MM.1S (cell line): ENCODE data around the gene HIBCH.

Source experiments
- DNase-seq: peaks from one replicate; pipeline ENCODE4 v3.0.0-alpha.2; 2015
- H2AFZ ChIP-seq: fragments of 300-600 bp; sonication (generic); 2 replicates; pipeline ENCODE4 v1.6.0; 2016; ENCODE audit warnings: antibody characterized with exemption, low read length
- H3F3A ChIP-seq: fragments of 300-600 bp; sonication (generic); 2 replicates; pipeline ENCODE4 v1.6.1; 2016; ENCODE audit warnings: mild to moderate bottlenecking, antibody characterized with exemption, low read length, moderate library complexity, mixed read lengths; ENCODE audit not compliant: insufficient read depth
- H3K27ac ChIP-seq: fragments of 300-600 bp; sonication (generic); 2 replicates; pipeline ENCODE4 v1.5.1; 2016; ENCODE audit warnings: mild to moderate bottlenecking, low read length
- H3K27me3 ChIP-seq: fragments of 300-600 bp; sonication (generic); replicated peaks from 2 replicates; pipeline ENCODE4 v1.6.0; 2016; ENCODE audit warnings: low read length; ENCODE audit not compliant: insufficient read depth
- H3K36me3 ChIP-seq: fragments of 300-600 bp; sonication (generic); replicated peaks from 2 replicates; pipeline ENCODE4 v1.6.1; 2016; ENCODE audit warnings: mild to moderate bottlenecking, low read length, mixed read lengths; ENCODE audit not compliant: insufficient read depth
- H3K4me1 ChIP-seq: fragments of 300-600 bp; sonication (generic); 2 replicates; pipeline ENCODE4 v1.6.1; 2016; ENCODE audit warnings: low read length, mixed read lengths
- H3K4me2 ChIP-seq: fragments of 300-600 bp; sonication (generic); 2 replicates; pipeline ENCODE4 v1.6.0; 2016; ENCODE audit warnings: low read depth, low read length
- H3K4me3 ChIP-seq: fragments of 300-600 bp; sonication (generic); 2 replicates; pipeline ENCODE4 v1.5.1; 2016; ENCODE audit warnings: low read length, mixed read lengths
- H3K79me2 ChIP-seq: fragments of 300-600 bp; sonication (generic); 2 replicates; pipeline ENCODE4 v1.6.1; 2016; ENCODE audit warnings: mixed run types, low read length, mixed read lengths
- H3K9ac ChIP-seq: fragments of 300-600 bp; sonication (generic); 2 replicates; pipeline ENCODE4 v1.6.1; 2016; ENCODE audit warnings: low read length, mixed read lengths
- H3K9me2 ChIP-seq: fragments of 300-600 bp; sonication (generic); replicated peaks from 2 replicates; pipeline ENCODE4 v1.6.1; 2016; ENCODE audit warnings: mild to moderate bottlenecking, low read length, mixed read lengths; ENCODE audit not compliant: insufficient read depth
- H3K9me3 ChIP-seq: fragments of 300-600 bp; sonication (generic); replicated peaks from 2 replicates; pipeline ENCODE4 v1.6.1; 2016; ENCODE audit warnings: mild to moderate bottlenecking, low read length, mixed read lengths; ENCODE audit not compliant: insufficient read depth
- H4K20me1 ChIP-seq: fragments of 300-600 bp; sonication (generic); 2 replicates; pipeline ENCODE4 v1.6.1; 2016; ENCODE audit warnings: mild to moderate bottlenecking, low read length, moderate library complexity, mixed read lengths; ENCODE audit not compliant: insufficient read depth
- EZH2 ChIP-seq: fragments of 300-600 bp; sonication (generic); optimal IDR thresholded peaks from 2 replicates; pipeline ENCODE3; 2017; ENCODE audit warnings: low read depth, mild to moderate bottlenecking, antibody characterized with exemption, low read length, mixed read lengths
- EZH2phosphoT487 ChIP-seq: fragments of 300-600 bp; sonication (generic); IDR thresholded peaks from 2 replicates; pipeline ENCODE4 v1.6.1; 2018; ENCODE audit warnings: antibody characterized with exemption, low read length
- TF ChIP-seq, protein P1 (sequence below): fragments of 300-600 bp; sonication (generic); IDR thresholded peaks from 2 replicates; pipeline ENCODE4 v1.5.1; 2016; ENCODE audit warnings: antibody characterized with exemption, low read length, mixed read lengths

HIBCH gene

GRCh38 chr2:190255676-190256075, 64.0 kb downstream of the HIBCH start:
- H3K9ac ChIP-seq: no peak overlapping the region
- DNase-seq: no peak
- no peak overlapping the region for H3K27ac ChIP-seq
- H2AFZ ChIP-seq: no peak overlapping the region
- H3K9me3 ChIP-seq: no peaks in the 10 kb centered on the region
- no peaks in the 10 kb centered on the region for H3K4me1 ChIP-seq
- H3F3A ChIP-seq: no peaks in the 10 kb centered on the region
- H3K9me2 ChIP-seq: no peaks in the 10 kb centered on the region
- H3K79me2 ChIP-seq: no peaks in the 10 kb centered on the region
- TF ChIP-seq, protein P1, sequence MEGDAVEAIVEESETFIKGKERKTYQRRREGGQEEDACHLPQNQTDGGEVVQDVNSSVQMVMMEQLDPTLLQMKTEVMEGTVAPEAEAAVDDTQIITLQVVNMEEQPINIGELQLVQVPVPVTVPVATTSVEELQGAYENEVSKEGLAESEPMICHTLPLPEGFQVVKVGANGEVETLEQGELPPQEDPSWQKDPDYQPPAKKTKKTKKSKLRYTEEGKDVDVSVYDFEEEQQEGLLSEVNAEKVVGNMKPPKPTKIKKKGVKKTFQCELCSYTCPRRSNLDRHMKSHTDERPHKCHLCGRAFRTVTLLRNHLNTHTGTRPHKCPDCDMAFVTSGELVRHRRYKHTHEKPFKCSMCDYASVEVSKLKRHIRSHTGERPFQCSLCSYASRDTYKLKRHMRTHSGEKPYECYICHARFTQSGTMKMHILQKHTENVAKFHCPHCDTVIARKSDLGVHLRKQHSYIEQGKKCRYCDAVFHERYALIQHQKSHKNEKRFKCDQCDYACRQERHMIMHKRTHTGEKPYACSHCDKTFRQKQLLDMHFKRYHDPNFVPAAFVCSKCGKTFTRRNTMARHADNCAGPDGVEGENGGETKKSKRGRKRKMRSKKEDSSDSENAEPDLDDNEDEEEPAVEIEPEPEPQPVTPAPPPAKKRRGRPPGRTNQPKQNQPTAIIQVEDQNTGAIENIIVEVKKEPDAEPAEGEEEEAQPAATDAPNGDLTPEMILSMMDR: no peak
- TF ChIP-seq EZH2 (no peak), EZH2phosphoT487 (no peak)
- no peaks in the 10 kb centered on the region for H3K27me3 ChIP-seq
- no peak overlapping the region for H3K4me2 ChIP-seq
- no peaks in the 10 kb centered on the region for H4K20me1 ChIP-seq
- H3K4me3 ChIP-seq: no peak overlapping the region
- no peaks in the 10 kb centered on the region for H3K36me3 ChIP-seq

DNA sequence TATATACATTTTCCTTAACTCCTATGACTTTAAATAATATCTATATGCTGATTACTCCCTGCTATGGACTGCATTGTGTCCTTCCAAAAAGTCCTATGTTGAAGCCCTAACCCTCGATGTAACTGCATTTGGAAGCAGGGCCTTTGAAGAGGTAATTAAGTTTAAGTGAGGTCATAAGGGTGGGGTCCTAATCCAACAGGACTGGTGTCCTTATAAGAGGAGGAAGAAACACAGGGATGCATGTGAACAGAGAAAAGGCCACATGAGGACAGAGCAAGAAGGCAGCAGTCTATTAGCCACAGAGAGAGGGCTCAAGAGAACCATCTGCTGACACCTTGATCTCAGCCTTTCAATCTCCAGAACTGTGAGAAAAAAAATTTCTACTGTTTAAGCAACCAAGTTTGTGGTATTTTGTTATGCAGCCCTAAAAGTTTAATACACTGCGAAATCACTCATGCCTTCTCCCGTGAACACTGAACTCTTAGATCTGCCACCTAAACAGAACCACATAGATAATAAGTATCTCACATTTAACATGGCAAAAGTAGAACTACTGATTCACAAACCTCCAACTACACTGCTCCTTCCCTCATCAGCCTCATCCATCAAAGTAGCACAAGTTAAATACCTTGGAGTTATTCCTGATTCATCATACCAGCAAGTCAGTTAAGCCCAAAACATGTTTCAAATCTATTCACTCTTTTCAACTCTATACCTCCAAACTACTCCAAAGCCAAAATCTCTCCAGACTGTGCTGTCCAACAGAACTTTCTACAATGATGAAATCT, 65.4 kb downstream of the HIBCH start:
- H3K4me2 ChIP-seq: no peak overlapping the region
- no peak overlapping the region for H2AFZ ChIP-seq
- no peaks in the 10 kb centered on the region for H3F3A ChIP-seq
- H3K27me3 ChIP-seq: no peaks in the 10 kb centered on the region
- no peak for TF ChIP-seq EZH2phosphoT487
- no peak for TF ChIP-seq EZH2
- TF ChIP-seq, protein P1: no peak
- H3K9me2 ChIP-seq: no peaks in the 10 kb centered on the region
- H3K9me3 ChIP-seq: no peaks in the 10 kb centered on the region
- H3K4me3 ChIP-seq: no peak overlapping the region
- H3K9ac ChIP-seq: no peak overlapping the region
- no peaks in the 10 kb centered on the region for H4K20me1 ChIP-seq
- DNase-seq: no peak
- H3K79me2 ChIP-seq: no peaks in the 10 kb centered on the region
- H3K4me1 ChIP-seq: no peaks in the 10 kb centered on the region
- no peaks in the 10 kb centered on the region for H3K36me3 ChIP-seq
- no peak overlapping the region for H3K27ac ChIP-seq

DNA sequence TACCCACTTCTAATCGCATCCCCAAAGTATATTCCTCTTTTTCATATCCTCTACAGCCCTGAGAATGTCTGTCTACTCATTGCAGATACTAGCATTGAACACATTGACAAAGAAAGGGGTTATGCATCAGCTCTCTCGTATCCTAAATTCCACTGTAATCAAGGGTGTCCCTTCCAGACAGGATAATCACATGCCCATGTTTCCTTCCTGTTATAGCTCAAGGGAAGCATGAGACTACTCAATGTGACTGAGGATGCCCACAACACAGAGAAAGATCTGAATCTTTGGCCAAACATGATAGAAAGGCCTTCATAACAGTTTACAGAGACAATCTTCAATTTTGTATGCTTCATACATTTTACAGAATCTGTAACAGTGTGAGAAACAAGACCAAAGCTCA, 69.2 kb downstream of the HIBCH start:
- Histone ChIP-seq H3K4me3 (no peak overlapping the region), H3F3A (no peaks in the 10 kb centered on the region), H3K27ac (no peak overlapping the region), H2AFZ (no peak overlapping the region), H3K79me2 (no peaks in the 10 kb centered on the region), H4K20me1 (no peaks in the 10 kb centered on the region), H3K9me2 (no peaks in the 10 kb centered on the region), H3K27me3 (no peaks in the 10 kb centered on the region), H3K4me1 (no peaks in the 10 kb centered on the region), H3K9me3 (no peaks in the 10 kb centered on the region), H3K9ac (no peak overlapping the region), H3K36me3 (no peaks in the 10 kb centered on the region), H3K4me2 (no peak overlapping the region)
- no peak for TF ChIP-seq EZH2phosphoT487
- TF ChIP-seq, protein P1: no peak
- no peak for TF ChIP-seq EZH2
- no peak for DNase-seq
